ENCODE measurements around the gene LIX1. TPM values are rescaled to one million over a fixed set of nuclear protein-coding genes. Genes with fewer than 3 reads are reported as not detected.
"Not testable (repeated sequence)": the region's sequence is repeated elsewhere in the genome, so short reads cannot be mapped to it uniquely, and the experiment has no call there.

LIX1 gene
- polyA plus RNA-seq, 2 donors, result not detected

GRCh38 chr5:97087138-97087537 lies 55.3 kb downstream of the LIX1 start:
- Histone ChIP-seq H3K4me1 (ENCODE audit: control insufficient read depth in 2 of 2, insufficient read depth in 2 of 2, low read length in 1 of 2) (no peaks in the 10 kb centered on the region), H3K4me3 (ENCODE audit: low read depth in 1 of 2, low read length in 2 of 2) (no peak overlapping the region), H3K9me3 (ENCODE audit: control insufficient read depth in 2 of 2, insufficient read depth in 1 of 2, low read depth in 1 of 2, low read length in 1 of 2) (peaks cover 0 to 3% of the 10 kb centered on the region in 2 donors), H3K27ac (ENCODE audit: low read depth in 2 of 2, low read length in 1 of 2) (no peak overlapping the region), H3K27me3 (ENCODE audit: control insufficient read depth in 1 of 2, insufficient read depth in 2 of 2, low read length in 2 of 2) (no peaks in the 10 kb centered on the region), H3K36me3 (ENCODE audit: control insufficient read depth in 2 of 2, insufficient read depth in 2 of 2, low read length in 1 of 2) (no peaks in the 10 kb centered on the region)
- 79 to 86% methylated on average over 4 of the region's 4 CpGs for WGBS, 2 donors

- WGBS, 2 donors, result 97 to 98% methylated on average over 17 to 22 of the region's 22 CpGs
- Histone ChIP-seq H3K4me1 (ENCODE audit: control insufficient read depth in 2 of 2, insufficient read depth in 2 of 2, low read length in 1 of 2) (no peaks in the 10 kb centered on the region), H3K36me3 (ENCODE audit: control insufficient read depth in 2 of 2, insufficient read depth in 2 of 2, low read length in 1 of 2) (no peaks in the 10 kb centered on the region), H3K4me3 (ENCODE audit: low read depth in 1 of 2, low read length in 2 of 2) (no peak overlapping the region), H3K27ac (ENCODE audit: low read depth in 2 of 2, low read length in 1 of 2) (no peak overlapping the region), H3K27me3 (ENCODE audit: control insufficient read depth in 1 of 2, insufficient read depth in 2 of 2, low read length in 2 of 2) (no peaks in the 10 kb centered on the region), H3K9me3 (ENCODE audit: control insufficient read depth in 2 of 2, insufficient read depth in 1 of 2, low read depth in 1 of 2, low read length in 1 of 2) (peaks cover 0 to 3% of the 10 kb centered on the region in 2 donors)
Measured at GRCh38 chr5:97085459-97086181, 56.8 kb downstream of the LIX1 start.

DNA sequence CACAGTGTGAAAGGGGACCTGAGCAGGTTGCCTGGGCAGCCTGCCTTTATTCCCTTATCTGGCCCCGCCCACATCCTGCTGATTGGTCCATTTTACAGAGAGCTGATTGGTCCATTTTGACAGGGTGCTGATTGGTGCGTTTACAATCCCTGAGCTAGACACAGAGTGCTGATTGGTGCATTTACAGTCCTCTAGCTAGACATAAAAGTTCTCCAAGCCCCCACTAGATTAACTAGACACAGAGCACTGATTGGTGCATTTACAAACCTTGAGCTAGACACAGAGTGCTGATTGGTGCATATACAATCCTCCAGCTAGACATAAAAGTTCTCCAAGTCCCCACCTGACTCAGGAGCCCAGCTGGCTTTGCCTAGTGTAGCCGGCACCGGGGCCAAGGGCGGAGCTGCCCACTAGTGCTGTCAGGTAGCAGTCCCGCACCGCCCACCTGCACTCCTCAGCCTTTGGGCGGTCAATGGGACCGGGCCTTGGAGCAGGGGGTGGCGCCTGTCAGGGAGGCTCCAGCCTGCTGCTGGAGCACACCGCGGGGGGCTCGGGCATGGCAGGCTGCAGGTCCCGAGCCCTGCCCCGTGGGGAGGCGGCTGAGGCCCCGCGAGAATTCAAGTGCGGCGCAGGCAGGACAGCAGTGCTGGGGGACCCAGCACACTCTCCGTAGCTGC lies 57.5 kb downstream of the LIX1 start:
- H3K27me3 ChIP-seq (ENCODE audit: control insufficient read depth in 1 of 2, insufficient read depth in 2 of 2, low read length in 2 of 2); H3K9me3 ChIP-seq (ENCODE audit: control insufficient read depth in 2 of 2, insufficient read depth in 1 of 2, low read depth in 1 of 2, low read length in 1 of 2); H3K27ac ChIP-seq (ENCODE audit: low read depth in 2 of 2, low read length in 1 of 2); H3K4me3 ChIP-seq (ENCODE audit: low read depth in 1 of 2, low read length in 2 of 2); H3K36me3 ChIP-seq (ENCODE audit: control insufficient read depth in 2 of 2, insufficient read depth in 2 of 2, low read length in 1 of 2); H3K4me1 ChIP-seq (ENCODE audit: control insufficient read depth in 2 of 2, insufficient read depth in 2 of 2, low read length in 1 of 2): not testable (repeated sequence)
- WGBS, 2 donors, result 95 to 96% methylated on average over 21 of the region's 21 CpGs

- no peaks in the 10 kb centered on the region for H3K4me1 ChIP-seq (ENCODE audit: control insufficient read depth in 2 of 2, insufficient read depth in 2 of 2, low read length in 1 of 2)
- no peak overlapping the region for H3K27ac ChIP-seq (ENCODE audit: low read depth in 2 of 2, low read length in 1 of 2)
- WGBS, 2 donors, result 84 to 87% methylated on average over 4 of the region's 4 CpGs
- no peaks in the 10 kb centered on the region for H3K9me3 ChIP-seq (ENCODE audit: control insufficient read depth in 2 of 2, insufficient read depth in 1 of 2, low read depth in 1 of 2, low read length in 1 of 2)
- H3K4me3 ChIP-seq (ENCODE audit: low read depth in 1 of 2, low read length in 2 of 2), result no peak overlapping the region
- H3K36me3 ChIP-seq (ENCODE audit: control insufficient read depth in 2 of 2, insufficient read depth in 2 of 2, low read length in 1 of 2), result no peaks in the 10 kb centered on the region
- H3K27me3 ChIP-seq (ENCODE audit: control insufficient read depth in 1 of 2, insufficient read depth in 2 of 2, low read length in 2 of 2), result no peaks in the 10 kb centered on the region
Measured at GRCh38 chr5:97078958-97079743, 63.3 kb downstream of the LIX1 start.

DNA sequence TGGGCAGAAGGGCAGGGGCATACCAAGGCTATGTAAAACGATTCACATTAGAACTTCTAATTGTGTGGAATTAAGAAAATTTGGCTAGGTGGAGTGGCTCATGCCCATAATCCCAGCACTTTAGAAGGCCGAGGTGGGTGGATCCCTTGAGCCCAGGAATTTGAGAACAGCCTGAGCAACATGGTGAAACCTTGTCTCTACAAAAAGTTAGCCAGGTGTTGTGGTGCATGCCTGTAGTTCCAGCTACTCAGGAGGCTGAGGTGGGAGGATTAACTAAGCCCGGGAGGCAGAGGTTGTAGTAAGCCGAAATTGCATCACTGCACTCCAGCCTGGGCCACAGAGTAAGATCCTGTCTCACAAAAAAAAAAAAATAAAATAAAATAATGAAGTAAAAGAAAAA lies 65.2 kb downstream of the LIX1 start:
- Histone ChIP-seq H3K9me3 (ENCODE audit: control insufficient read depth in 2 of 2, insufficient read depth in 1 of 2, low read depth in 1 of 2, low read length in 1 of 2) (no peaks in the 10 kb centered on the region), H3K4me1 (ENCODE audit: control insufficient read depth in 2 of 2, insufficient read depth in 2 of 2, low read length in 1 of 2) (no peaks in the 10 kb centered on the region), H3K27ac (ENCODE audit: low read depth in 2 of 2, low read length in 1 of 2) (no peak overlapping the region), H3K27me3 (ENCODE audit: control insufficient read depth in 1 of 2, insufficient read depth in 2 of 2, low read length in 2 of 2) (no peaks in the 10 kb centered on the region), H3K36me3 (ENCODE audit: control insufficient read depth in 2 of 2, insufficient read depth in 2 of 2, low read length in 1 of 2) (no peaks in the 10 kb centered on the region), H3K4me3 (ENCODE audit: low read depth in 1 of 2, low read length in 2 of 2) (no peak overlapping the region)
- 91% methylated on average over 4 of the region's 4 CpGs for WGBS, 2 donors

GRCh38 chr5:97076098-97076497 lies 66.3 kb downstream of the LIX1 start:
- no peak overlapping the region for H3K4me3 ChIP-seq (ENCODE audit: low read depth in 1 of 2, low read length in 2 of 2)
- no peak overlapping the region for H3K27ac ChIP-seq (ENCODE audit: low read depth in 2 of 2, low read length in 1 of 2)
- no peaks in the 10 kb centered on the region for H3K4me1 ChIP-seq (ENCODE audit: control insufficient read depth in 2 of 2, insufficient read depth in 2 of 2, low read length in 1 of 2)
- H3K27me3 ChIP-seq (ENCODE audit: control insufficient read depth in 1 of 2, insufficient read depth in 2 of 2, low read length in 2 of 2), result no peaks in the 10 kb centered on the region
- no peaks in the 10 kb centered on the region for H3K36me3 ChIP-seq (ENCODE audit: control insufficient read depth in 2 of 2, insufficient read depth in 2 of 2, low read length in 1 of 2)
- no peaks in the 10 kb centered on the region for H3K9me3 ChIP-seq (ENCODE audit: control insufficient read depth in 2 of 2, insufficient read depth in 1 of 2, low read depth in 1 of 2, low read length in 1 of 2)

- Histone ChIP-seq H3K27me3 (ENCODE audit: control insufficient read depth in 1 of 2, insufficient read depth in 2 of 2, low read length in 2 of 2) (no peaks in the 10 kb centered on the region), H3K9me3 (ENCODE audit: control insufficient read depth in 2 of 2, insufficient read depth in 1 of 2, low read depth in 1 of 2, low read length in 1 of 2) (no peaks in the 10 kb centered on the region), H3K4me1 (ENCODE audit: control insufficient read depth in 2 of 2, insufficient read depth in 2 of 2, low read length in 1 of 2) (no peaks in the 10 kb centered on the region), H3K27ac (ENCODE audit: low read depth in 2 of 2, low read length in 1 of 2) (no peak overlapping the region), H3K36me3 (ENCODE audit: control insufficient read depth in 2 of 2, insufficient read depth in 2 of 2, low read length in 1 of 2) (no peaks in the 10 kb centered on the region), H3K4me3 (ENCODE audit: low read depth in 1 of 2, low read length in 2 of 2) (no peak overlapping the region)
- WGBS, 2 donors, result 91 to 94% methylated on average over 5 of the region's 5 CpGs
Measured at GRCh38 chr5:97075649-97076048, 66.8 kb downstream of the LIX1 start.

DNA sequence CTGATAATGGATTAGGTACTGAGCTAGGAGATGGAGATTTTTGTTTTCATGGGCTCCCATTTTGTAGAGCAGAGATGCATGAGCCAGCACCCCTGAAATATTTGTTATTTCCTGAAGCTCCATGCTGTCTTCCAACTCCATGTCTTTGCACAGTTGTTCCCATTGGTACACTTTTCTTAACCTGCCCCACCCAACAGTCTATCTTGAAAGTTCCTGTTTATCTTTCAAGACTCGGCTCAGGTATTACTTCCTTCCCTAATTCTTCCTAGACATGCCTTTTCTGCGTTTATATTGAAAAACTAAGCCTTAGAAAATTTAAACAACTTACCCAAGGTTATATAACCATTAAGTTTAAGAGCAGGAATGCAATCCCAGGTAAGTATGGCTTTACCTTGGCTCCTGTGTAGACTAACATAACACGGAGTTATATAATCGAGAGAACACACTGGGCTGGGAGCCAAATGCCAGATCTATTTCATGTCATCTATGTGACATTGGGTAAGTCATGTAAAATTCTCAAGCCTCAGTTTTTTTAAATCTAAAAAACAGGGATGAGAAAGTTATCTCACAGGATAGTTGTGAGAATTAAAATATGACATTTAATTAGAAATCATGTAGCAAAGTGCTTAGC lies 67.4 kb downstream of the LIX1 start:
- no peak overlapping the region for H3K27ac ChIP-seq (ENCODE audit: low read depth in 2 of 2, low read length in 1 of 2)
- H3K9me3 ChIP-seq (ENCODE audit: control insufficient read depth in 2 of 2, insufficient read depth in 1 of 2, low read depth in 1 of 2, low read length in 1 of 2), result no peaks in the 10 kb centered on the region
- 45 to 47% methylated on average over 4 of the region's 4 CpGs for whole genome bisulfite sequencing, 2 donors
- no peak overlapping the region for H3K4me3 ChIP-seq (ENCODE audit: low read depth in 1 of 2, low read length in 2 of 2)
- H3K4me1 ChIP-seq (ENCODE audit: control insufficient read depth in 2 of 2, insufficient read depth in 2 of 2, low read length in 1 of 2), result no peaks in the 10 kb centered on the region
- H3K36me3 ChIP-seq (ENCODE audit: control insufficient read depth in 2 of 2, insufficient read depth in 2 of 2, low read length in 1 of 2), result no peaks in the 10 kb centered on the region
- H3K27me3 ChIP-seq (ENCODE audit: control insufficient read depth in 1 of 2, insufficient read depth in 2 of 2, low read length in 2 of 2), result no peaks in the 10 kb centered on the region

DNA sequence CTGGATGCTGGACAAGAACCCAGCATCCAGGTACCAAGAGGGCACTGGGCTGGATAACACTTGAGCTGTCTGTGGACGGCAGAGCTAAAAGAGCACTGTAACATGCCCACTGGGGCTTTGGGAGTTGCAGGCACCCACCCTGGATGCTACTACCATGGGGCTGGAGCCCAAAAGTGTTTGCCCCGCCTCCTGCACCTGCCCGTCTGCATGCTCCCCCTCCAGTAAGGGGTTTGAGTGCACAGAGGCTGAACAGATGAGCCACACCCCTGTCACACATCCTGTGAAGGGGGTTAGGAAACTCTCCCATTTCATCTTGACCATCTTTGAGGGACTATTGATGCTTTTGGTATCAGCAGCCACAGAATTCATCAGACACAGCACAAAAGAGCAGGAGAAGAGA lies 69.0 kb downstream of the LIX1 start:
- H3K27me3 ChIP-seq (ENCODE audit: control insufficient read depth in 1 of 2, insufficient read depth in 2 of 2, low read length in 2 of 2), result no peaks in the 10 kb centered on the region
- H3K4me3 ChIP-seq (ENCODE audit: low read depth in 1 of 2, low read length in 2 of 2), result no peak overlapping the region
- 85 to 95% methylated on average over 3 of the region's 3 CpGs for WGBS, 2 donors
- H3K9me3 ChIP-seq (ENCODE audit: control insufficient read depth in 2 of 2, insufficient read depth in 1 of 2, low read depth in 1 of 2, low read length in 1 of 2), result no peaks in the 10 kb centered on the region
- H3K36me3 ChIP-seq (ENCODE audit: control insufficient read depth in 2 of 2, insufficient read depth in 2 of 2, low read length in 1 of 2), result no peaks in the 10 kb centered on the region
- no peaks in the 10 kb centered on the region for H3K4me1 ChIP-seq (ENCODE audit: control insufficient read depth in 2 of 2, insufficient read depth in 2 of 2, low read length in 1 of 2)
- no peak overlapping the region for H3K27ac ChIP-seq (ENCODE audit: low read depth in 2 of 2, low read length in 1 of 2)
